Keratinocyte (primary cell): ENCODE measurements around the gene HSF5.

Experiments used
- CTCF ChIP-seq, 3 experiments: IDR thresholded peaks in 1 of 3; conservative IDR thresholded peaks in 1 of 3; optimal IDR thresholded peaks in 1 of 3; 2 replicates in 2 of 3; 3 replicates in 1 of 3; pipeline versions ENCODE3 to v1.5.1; 2011; ENCODE audit warnings: low read length in 3 of 3, mild to moderate bottlenecking in 3 of 3, moderate library complexity in 2 of 3, control low read depth in 1 of 3, inconsistent platforms in 1 of 3; ENCODE audit not compliant: insufficient read depth in 2 of 3; ENCODE audit errors: extremely low read depth in 1 of 3
- EZH2 ChIP-seq: IDR thresholded peaks from one replicate; pipeline ENCODE4 v1.6.1; 2012; ENCODE audit warnings: inconsistent platforms, mild to moderate bottlenecking, low read length, moderate library complexity

GRCh38 chr17:58412961-58413586, 75.1 kb downstream of the HSF5 start:
- TF ChIP-seq CTCF (optimal IDR thresholded peaks at IDR 0.05 in 1 of 3, IDR thresholded peaks at IDR 0.05 in 1 of 3, conservative IDR thresholded peaks at IDR 0.05 in 1 of 3; ENCODE audit: extremely low read depth in 1 of 3, insufficient read depth in 2 of 3, low read length in 3 of 3) (no peak), EZH2 (no peak)
